Glutamatergic neuron (in vitro differentiated cells): ENCODE results near the gene ENOPH1. TPM values are rescaled to one million over a fixed set of nuclear protein-coding genes. Genes with fewer than 3 reads are reported as not detected.

Experiments
- DNase-seq: peaks from one replicate; pipeline ENCODE4 v3.0.0; 2022
- H3K27ac Mint-ChIP-seq: one replicate; pipeline ENCODE4 v1.8.0; 2020; ENCODE audit warnings: mild to moderate bottlenecking, mixed read lengths, inconsistent platforms; ENCODE audit not compliant: unreplicated experiment
- H3K27me3 Mint-ChIP-seq: one replicate; pipeline ENCODE4 v1.8.0; 2020; ENCODE audit warnings: mild to moderate bottlenecking, moderate library complexity, mixed read lengths, inconsistent platforms; ENCODE audit not compliant: unreplicated experiment
- H3K36me3 Mint-ChIP-seq: one replicate; pipeline ENCODE4 v1.8.0; 2020; ENCODE audit warnings: mild to moderate bottlenecking, mixed read lengths, inconsistent platforms; ENCODE audit not compliant: unreplicated experiment
- H3K4me1 Mint-ChIP-seq: one replicate; pipeline ENCODE4 v1.8.0; 2020; ENCODE audit warnings: mild to moderate bottlenecking, low read depth, mixed read lengths, inconsistent platforms; ENCODE audit not compliant: unreplicated experiment
- H3K4me3 Mint-ChIP-seq: one replicate; pipeline ENCODE4 v1.8.0; 2020; ENCODE audit warnings: mild to moderate bottlenecking, mixed read lengths, inconsistent platforms; ENCODE audit not compliant: unreplicated experiment
- H3K9me3 Mint-ChIP-seq: one replicate; pipeline ENCODE4 v1.8.0; 2020; ENCODE audit warnings: mild to moderate bottlenecking, moderate library complexity, mixed read lengths, inconsistent platforms; ENCODE audit not compliant: unreplicated experiment
- total RNA-seq: library from RNA; stranded (reverse); fragmentation: NEBNext Ultra II Directional; extraction: Animal tissue kit (Norgen Biotek cat#: 25700); gene quantifications from one replicate; pipeline ENCODE4 v1.2.1, GENCODE V29; 2021; ENCODE audit not compliant: unreplicated experiment
- TF ChIP-seq, protein P1 (sequence below): fragments of 200-600 bp; sonication (generic); IDR thresholded peaks from one replicate; pipeline ENCODE4 v1.5.0; 2021; ENCODE audit not compliant: partially characterized antibody, unreplicated experiment

The ENOPH1 gene
- total RNA-seq, 1 donor from 2014 or later = 26.9 TPM

DNA sequence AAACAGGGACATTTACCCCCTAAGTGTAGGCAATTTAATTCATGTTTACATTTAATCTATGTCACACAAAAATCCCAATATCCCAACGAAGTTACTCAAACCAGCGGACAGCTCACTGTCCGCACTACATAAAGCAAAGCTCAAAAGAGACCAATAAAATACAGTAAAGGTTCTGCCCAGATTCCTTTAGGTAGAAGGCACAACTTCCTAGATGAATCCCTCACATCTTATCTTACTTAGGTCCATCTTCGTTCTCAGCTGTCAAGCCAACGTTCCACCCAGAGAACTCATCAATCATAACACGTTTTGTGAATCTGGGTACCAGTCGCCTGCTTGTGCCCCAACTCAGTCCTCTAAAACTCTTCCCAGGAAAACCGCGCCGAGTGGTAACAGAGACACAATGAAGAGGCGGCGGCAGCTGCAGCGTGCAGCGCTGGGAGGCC is 1.8 kb upstream of the ENOPH1 start:
- H3K27me3 Mint-ChIP-seq = peaks cover 11% of the 10 kb centered on the region
- TF ChIP-seq, protein P1, sequence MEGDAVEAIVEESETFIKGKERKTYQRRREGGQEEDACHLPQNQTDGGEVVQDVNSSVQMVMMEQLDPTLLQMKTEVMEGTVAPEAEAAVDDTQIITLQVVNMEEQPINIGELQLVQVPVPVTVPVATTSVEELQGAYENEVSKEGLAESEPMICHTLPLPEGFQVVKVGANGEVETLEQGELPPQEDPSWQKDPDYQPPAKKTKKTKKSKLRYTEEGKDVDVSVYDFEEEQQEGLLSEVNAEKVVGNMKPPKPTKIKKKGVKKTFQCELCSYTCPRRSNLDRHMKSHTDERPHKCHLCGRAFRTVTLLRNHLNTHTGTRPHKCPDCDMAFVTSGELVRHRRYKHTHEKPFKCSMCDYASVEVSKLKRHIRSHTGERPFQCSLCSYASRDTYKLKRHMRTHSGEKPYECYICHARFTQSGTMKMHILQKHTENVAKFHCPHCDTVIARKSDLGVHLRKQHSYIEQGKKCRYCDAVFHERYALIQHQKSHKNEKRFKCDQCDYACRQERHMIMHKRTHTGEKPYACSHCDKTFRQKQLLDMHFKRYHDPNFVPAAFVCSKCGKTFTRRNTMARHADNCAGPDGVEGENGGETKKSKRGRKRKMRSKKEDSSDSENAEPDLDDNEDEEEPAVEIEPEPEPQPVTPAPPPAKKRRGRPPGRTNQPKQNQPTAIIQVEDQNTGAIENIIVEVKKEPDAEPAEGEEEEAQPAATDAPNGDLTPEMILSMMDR = no peak
- H3K4me3 Mint-ChIP-seq = peak overlapping the region; percentile 98
- H3K4me1 Mint-ChIP-seq = peaks cover 19% of the 10 kb centered on the region
- DNase-seq = no peak
- H3K36me3 Mint-ChIP-seq = peaks cover 11% of the 10 kb centered on the region
- H3K27ac Mint-ChIP-seq = peak overlapping the region; percentile 91
- peaks cover 27% of the 10 kb centered on the region for H3K9me3 Mint-ChIP-seq

DNA sequence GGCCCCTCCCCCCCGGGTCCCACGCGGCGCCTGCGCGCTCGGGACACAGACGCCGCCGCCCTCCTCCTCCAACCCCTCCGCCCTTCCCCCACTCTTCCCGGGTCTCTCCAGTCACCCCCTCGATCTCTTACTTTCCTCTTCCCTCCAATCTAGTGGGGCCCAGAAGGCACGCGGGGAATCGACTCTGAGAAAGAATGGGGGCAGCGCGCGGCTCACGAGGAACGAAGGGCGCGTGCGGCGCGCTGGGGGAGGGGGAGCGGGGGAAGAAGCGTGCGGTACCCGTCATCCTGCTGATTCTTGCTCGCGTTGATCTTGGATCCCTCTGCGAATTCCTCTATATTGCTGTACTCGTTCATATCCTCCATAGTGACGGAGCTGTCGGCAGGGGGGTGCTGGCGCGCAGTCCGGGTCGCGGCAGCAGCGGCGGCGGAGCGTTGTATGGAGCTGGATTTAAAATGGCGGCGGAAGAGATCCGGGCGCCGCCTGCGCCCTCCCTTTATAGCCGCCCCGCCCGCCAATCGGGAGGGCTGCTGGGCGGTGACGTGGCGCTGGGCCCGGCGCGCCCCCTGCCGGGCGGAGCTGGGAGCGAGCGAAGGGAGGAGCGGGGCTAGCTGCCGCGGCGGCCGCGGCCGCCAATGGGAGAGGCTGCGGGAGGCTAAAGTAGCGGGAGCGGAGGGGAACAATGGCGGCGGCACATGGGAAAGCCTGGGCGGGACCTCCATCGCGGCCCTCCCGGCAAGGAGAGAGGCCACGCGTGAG is 1.2 kb upstream of the ENOPH1 start:
- TF ChIP-seq, protein P1 = peak; percentile 99
- peaks cover 11% of the 10 kb centered on the region for H3K36me3 Mint-ChIP-seq
- peak overlapping the region; percentile 100 for H3K27ac Mint-ChIP-seq
- peaks cover 21% of the 10 kb centered on the region for H3K4me1 Mint-ChIP-seq
- peaks cover 27% of the 10 kb centered on the region for H3K9me3 Mint-ChIP-seq
- H3K27me3 Mint-ChIP-seq = peaks cover 9% of the 10 kb centered on the region
- peak overlapping the region; percentile 98 for H3K4me3 Mint-ChIP-seq
- DNase-seq = peak; percentile 95

DNA sequence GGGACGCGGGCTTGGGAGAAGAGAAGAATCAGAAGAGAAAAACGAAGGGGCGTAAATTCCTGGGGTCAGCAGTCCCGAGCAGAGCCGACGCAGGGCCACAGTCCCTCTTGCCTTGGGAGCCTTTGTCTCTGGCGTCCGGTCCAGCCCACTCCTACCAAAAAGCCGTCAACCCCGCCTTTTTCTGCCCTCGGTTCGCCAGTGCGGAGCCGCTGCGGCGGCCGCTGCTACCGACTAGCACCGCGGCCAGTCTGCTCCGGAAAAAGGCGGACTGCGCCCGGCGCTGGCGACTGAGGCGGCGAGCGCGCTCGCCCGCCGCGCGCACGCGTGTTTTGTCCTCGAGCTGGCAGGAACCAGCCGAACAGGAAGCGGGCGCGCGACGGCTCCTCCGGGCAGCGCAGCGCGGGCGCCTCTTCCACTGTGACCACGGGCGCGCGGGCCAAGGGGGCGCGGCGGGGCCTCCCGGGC is 630 bp upstream of the ENOPH1 start:
- TF ChIP-seq, protein P1 = peak; percentile 40
- Mint-ChIP-seq H3K4me1 (peaks cover 21% of the 10 kb centered on the region), H3K9me3 (peaks cover 27% of the 10 kb centered on the region), H3K27me3 (peaks cover 9% of the 10 kb centered on the region), H3K36me3 (peaks cover 11% of the 10 kb centered on the region), H3K4me3 (peak overlapping the region; percentile 98), H3K27ac (peak overlapping the region; percentile 100)
- DNase-seq = no peak

DNA sequence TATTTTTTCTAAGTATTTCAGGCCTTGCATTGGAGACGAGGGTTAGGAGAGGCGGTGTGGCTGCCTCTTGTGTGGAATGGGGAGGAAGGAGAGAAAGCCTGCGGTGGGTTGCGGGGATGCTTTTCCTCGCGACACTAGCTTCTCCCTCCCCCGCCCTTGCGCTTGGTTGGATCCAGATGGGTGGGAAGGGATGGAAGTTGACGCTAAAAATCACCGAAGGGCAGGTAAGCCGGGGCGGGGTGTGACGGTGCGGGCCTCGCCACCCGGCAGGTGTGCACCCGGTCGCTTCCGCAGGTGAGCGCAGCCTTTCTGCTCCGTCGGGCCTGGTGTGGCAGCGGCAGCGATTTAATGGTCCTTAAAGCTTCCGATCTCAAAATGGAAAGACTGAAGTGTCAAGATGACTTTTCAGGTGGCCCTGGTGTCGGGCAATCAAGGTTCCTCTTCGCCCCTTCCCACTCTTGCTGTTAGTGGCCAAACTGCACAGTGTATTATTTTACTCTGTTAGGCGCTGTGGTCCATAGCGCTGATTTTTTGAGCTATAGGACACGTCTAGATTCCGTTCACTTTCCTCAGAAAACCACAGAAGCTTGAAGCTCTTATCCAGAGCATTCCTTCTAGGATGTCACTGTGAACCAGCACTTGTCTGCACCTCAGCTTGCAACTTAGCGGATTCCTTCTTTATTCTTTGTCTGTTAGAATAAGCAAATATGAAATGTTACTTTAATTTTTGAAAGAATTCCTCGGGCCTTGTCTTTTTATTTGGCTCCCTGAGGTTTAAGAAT is 765 bp downstream of the ENOPH1 start:
- peak; percentile 36 for DNase-seq
- H3K4me1 Mint-ChIP-seq = peaks cover 18% of the 10 kb centered on the region
- H3K36me3 Mint-ChIP-seq = peaks cover 11% of the 10 kb centered on the region
- H3K9me3 Mint-ChIP-seq = peaks cover 27% of the 10 kb centered on the region
- peak overlapping the region; percentile 90 for H3K27ac Mint-ChIP-seq
- peaks cover 9% of the 10 kb centered on the region for H3K27me3 Mint-ChIP-seq
- TF ChIP-seq, protein P1 = peak; percentile 14
- H3K4me3 Mint-ChIP-seq = peak overlapping the region; percentile 99
